ENCODE measurements around the gene FGFBP2.

- TF ChIP-seq JUND (IDR thresholded peaks at IDR 0.05; ENCODE audit: low read depth, low read length) (no peak), CTCF (IDR thresholded peaks at IDR 0.05 in 2 of 3, conservative IDR thresholded peaks at IDR 0.05 in 1 of 3; ENCODE audit: control insufficient read depth in 2 of 3, extremely low read depth in 1 of 3, insufficient read depth in 1 of 3, low read depth in 3 of 3, low read length in 3 of 3) (no peak), MTA3 (IDR thresholded peaks at IDR 0.05; ENCODE audit: borderline replicate concordance, low read length) (no peak)
These were observed 42.0 kb downstream of the FGFBP2 start for GRCh38 chr4:15920723-15921591.

All from GM12878 (cell line).